Retinal pigment epithelial cell (primary cell): Measurements from ENCODE around the gene DST.

Experiments used
- DNase-seq: peaks from one replicate; pipeline ENCODE4 v3.0.0-alpha.2; 2010; ENCODE audit warnings: low read depth
- H3K4me3 ChIP-seq: 2 replicates; pipeline ENCODE4 v1.5.1; 2011; ENCODE audit warnings: mild to moderate bottlenecking, low read length, control low read depth, moderate library complexity
- TF ChIP-seq, protein P1 (sequence below): conservative IDR thresholded peaks from 2 replicates; pipeline ENCODE4 v1.5.1; 2011; ENCODE audit warnings: low read depth, low read length, control low read depth, inconsistent platforms

DST gene

DNA sequence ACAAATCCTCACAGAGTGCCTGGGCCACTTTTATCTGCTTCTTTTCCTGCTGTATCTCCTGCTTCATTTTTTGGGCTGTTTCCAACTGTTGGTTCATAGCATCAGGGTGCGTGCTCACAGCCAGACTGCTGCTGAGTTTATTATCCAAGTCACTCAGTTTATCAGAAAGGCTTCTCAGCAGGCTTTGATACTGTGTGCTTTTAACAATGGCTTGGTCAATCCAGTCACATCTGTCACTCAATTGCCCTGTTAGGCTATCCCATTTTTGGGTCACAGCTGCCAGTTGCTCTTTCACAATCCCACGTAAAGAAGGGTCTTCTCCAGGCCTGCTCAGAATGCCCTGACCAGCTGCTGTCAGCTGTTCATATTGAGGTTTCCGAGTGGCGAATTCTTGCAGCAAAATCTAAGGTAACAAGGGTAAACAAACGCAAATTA, 87.2 kb downstream of the DST start:
- TF ChIP-seq, protein P1, sequence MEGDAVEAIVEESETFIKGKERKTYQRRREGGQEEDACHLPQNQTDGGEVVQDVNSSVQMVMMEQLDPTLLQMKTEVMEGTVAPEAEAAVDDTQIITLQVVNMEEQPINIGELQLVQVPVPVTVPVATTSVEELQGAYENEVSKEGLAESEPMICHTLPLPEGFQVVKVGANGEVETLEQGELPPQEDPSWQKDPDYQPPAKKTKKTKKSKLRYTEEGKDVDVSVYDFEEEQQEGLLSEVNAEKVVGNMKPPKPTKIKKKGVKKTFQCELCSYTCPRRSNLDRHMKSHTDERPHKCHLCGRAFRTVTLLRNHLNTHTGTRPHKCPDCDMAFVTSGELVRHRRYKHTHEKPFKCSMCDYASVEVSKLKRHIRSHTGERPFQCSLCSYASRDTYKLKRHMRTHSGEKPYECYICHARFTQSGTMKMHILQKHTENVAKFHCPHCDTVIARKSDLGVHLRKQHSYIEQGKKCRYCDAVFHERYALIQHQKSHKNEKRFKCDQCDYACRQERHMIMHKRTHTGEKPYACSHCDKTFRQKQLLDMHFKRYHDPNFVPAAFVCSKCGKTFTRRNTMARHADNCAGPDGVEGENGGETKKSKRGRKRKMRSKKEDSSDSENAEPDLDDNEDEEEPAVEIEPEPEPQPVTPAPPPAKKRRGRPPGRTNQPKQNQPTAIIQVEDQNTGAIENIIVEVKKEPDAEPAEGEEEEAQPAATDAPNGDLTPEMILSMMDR, result no peak

DNA sequence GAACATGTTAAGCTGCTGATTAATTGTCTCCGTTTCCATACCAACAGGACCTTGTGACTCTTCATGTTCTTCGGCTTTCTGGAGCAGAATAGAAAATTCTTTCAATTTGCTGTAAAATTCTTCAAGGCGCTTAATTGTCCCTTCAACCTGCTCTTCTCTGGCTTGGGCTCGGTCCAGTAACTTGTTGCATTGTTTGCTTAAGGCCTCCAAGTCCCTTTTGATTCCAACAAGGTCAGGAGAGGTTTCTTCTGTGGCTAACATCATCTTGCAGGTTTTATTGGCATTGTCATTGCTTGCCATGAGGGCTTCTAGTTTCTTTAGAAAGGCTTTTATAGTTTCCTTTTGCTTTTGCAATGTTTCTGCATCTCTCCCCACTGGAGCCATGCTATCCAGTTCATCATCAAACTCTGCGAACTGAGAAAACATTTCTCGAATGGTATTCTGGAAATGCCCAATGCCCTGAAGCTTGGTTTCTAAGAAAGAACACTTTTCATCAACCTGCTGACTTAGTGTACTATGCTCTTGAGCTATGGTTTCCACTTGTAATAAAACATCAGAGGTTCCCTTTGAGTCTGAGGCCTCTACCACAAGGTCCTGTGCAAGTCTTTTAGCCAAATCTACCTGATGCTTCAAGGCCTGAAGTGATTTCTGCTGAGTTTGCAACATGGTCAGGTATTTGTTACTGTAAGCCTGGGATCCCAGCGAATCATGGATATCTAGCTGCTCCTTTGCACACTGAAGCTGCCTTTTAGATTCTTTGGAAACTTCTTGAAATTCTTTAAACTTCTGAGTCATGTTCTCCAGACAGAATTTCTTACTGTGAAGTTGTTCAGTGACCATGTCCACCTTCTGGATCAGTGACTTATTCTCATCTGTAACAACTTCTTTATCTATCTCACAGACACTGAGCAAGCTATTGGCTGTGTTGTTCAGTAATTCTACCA, 90.2 kb downstream of the DST start:
- no peak for DNase-seq
- TF ChIP-seq, protein P1, result no peak
- no peak overlapping the region for H3K4me3 ChIP-seq

More for the DNA sequence above, 87.2 kb downstream of the DST start:
- DNase-seq, result no peak
- no peak overlapping the region for H3K4me3 ChIP-seq

DNA sequence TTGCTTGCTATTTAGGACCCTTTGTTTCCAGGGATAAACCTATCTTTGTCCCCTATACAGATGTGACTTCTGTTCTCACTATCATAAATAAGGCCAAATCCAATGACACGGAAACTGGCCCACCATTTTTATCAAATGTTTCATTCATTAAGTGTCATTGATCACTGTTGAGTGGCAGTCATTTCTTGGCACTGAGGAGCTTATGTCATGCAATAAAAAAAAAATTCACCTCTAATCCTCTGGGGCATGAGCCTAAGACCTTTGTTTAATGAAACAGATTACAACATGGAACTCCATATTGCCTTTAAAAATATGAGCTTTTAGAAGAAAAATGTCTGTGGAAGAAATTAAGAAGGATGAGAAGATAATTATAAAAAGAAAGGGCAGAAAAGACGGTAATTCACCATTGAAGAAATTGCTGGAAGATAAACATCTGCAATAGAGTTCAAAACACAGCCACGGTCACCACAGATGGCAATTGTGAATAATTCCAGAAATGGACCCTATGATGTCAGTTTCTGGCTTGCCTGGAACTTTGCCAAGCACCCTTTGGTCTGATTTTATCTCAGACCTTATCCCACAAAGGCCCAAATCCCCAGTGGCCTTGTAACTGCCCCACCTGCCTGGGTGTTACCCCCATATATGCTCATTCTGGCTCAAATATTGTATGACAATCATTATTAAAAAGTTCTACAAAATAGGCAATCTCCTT, 91.1 kb downstream of the DST start:
- DNase-seq, result no peak
- TF ChIP-seq, protein P1, result no peak
- H3K4me3 ChIP-seq, result no peak overlapping the region

DNA sequence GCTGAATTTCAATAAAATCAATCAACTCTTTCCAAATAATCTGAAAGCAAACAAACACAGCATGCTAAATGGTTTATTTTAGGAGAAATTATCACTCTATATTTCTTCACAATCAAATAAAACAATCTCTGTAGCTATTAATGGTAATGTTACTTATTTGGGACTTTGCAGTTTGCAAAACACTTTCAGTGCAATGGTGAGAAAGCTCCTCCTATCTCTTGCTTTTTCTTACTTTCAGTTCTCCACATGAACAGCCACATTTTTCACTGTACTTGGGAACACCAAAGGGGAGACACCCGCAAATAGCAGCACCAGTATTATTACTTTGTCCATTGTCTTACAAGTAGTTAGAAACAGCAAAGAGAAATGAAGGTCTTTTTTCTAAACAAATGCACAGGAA, 92.4 kb downstream of the DST start:
- TF ChIP-seq, protein P1, result no peak
- DNase-seq, result no peak
- no peak overlapping the region for H3K4me3 ChIP-seq

DNA sequence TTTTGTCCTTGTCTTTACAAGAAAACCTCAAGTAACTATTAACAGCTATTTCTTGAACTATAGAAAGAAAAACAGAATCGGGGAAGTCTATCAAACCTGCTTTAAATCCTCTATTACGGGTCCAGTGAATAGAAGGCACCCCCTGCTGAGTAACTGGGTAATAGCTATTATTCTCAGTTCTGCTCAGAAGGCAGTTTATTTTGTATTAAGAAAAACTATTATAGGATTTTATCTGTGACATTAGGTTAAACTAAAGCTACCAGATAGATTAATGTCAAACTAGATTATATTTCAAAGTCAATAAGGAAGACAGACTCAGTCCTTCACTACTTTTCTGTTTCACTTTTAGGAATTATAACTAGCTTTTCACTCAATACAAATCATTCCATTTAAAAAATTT, 93.7 kb downstream of the DST start:
- DNase-seq, result no peak
- no peak overlapping the region for H3K4me3 ChIP-seq
- TF ChIP-seq, protein P1, result peak; percentile 37

DNA sequence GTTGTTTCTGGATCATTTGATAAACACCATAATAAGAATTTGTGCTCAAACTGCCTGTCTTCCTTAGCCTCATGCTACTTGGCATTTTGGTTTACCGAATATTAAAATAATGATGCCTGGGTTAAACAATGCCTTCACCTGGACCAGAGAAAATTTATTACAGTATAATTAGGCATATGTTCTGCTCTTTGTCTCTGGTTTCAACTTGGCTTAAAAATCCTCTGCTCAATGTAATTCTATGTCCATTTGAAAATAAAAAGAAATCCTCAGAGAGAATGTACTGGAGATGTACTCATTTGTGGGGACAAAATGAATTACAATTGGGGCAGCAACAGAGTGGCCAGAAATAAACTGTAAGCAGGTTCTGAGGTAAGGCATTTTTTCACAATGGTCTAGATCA, 95.0 kb downstream of the DST start:
- no peak overlapping the region for H3K4me3 ChIP-seq
- TF ChIP-seq, protein P1, result no peak
- DNase-seq, result no peak
